Breast epithelium (tissue), 4 donors: ENCODE data around the gene SLC26A5. TPM values are rescaled to one million over a fixed set of nuclear protein-coding genes. Genes with fewer than 3 reads are reported as not detected.

ENCODE experiments used
- DNase-seq, 2 donors: peaks; one replicate each; pipeline ENCODE4 v3.0.0-alpha.2; 2019; ENCODE audit warnings: low spot score in 2 of 2
- H3K27ac ChIP-seq, 2 donors: fragments of 200-600 bp; sonication (generic) in 1 of 2; one replicate each; pipeline ENCODE4 v1.5.1; 2016 to 2019; ENCODE audit warnings: mild to moderate bottlenecking in 1 of 2
- H3K27me3 ChIP-seq, 2 donors: fragments of 200-600 bp; sonication (generic) in 1 of 2; one replicate each; pipeline versions ENCODE4 v1.5.1 to v1.6.0; 2017 to 2019; ENCODE audit warnings: control low read depth in 1 of 2, mild to moderate bottlenecking in 1 of 2
- H3K36me3 ChIP-seq: fragments of 200-600 bp; one replicate; pipeline ENCODE4 v1.5.1; 2019
- H3K4me1 ChIP-seq, 2 donors: fragments of 200-600 bp; sonication (generic); one replicate each; pipeline ENCODE4 v1.5.1; 2016 to 2019; ENCODE audit warnings: control low read depth in 1 of 2
- H3K4me3 ChIP-seq, 3 donors: fragments of 200-600 bp; sonication (generic); 1 replicate in 2 of 3; 2 replicates in 1 of 3; pipeline ENCODE4 v1.5.1; 2016 to 2019; ENCODE audit warnings: mild to moderate bottlenecking in 3 of 3, moderate library complexity in 2 of 3
- H3K9me3 ChIP-seq, 2 donors: fragments of 200-600 bp; sonication (generic) in 1 of 2; one replicate each; pipeline ENCODE4 v1.5.1; 2016 to 2019; ENCODE audit warnings: control low read depth in 1 of 2
- POLR2A ChIP-seq: fragments of 450-650 bp; IDR thresholded peaks from one replicate; pipeline ENCODE4 v1.6.1; 2016; ENCODE audit warnings: antibody characterized with exemption, mild to moderate bottlenecking, moderate library complexity
- POLR2AphosphoS5 ChIP-seq, 3 donors: sonication (generic); formaldehyde crosslinking; IDR thresholded peaks; one replicate each; pipeline ENCODE4 v1.6.1; 2017; ENCODE audit warnings: antibody characterized with exemption in 3 of 3
- intact Hi-C: fragments of 100-400 bp; cut with DNase I; formaldehyde crosslinking; loops from one replicate; pipeline ENCODE4 v1.15.1; 2023; ENCODE audit warnings: low total_unique reads
- total RNA-seq, 3 donors: library from RNA; depleted of rRNA; stranded (reverse); fragments of >200 nt; gene quantifications; one replicate each; pipeline ENCODE4 v1.1.0, GENCODE V29; 2016
- TF ChIP-seq, protein P1 (sequence below), 3 donors: fragments of 450-650 bp; IDR thresholded peaks; one replicate each; pipeline ENCODE4 v1.5.1; 2016 to 2017; ENCODE audit warnings: antibody characterized with exemption in 3 of 3, mild to moderate bottlenecking in 3 of 3, moderate library complexity in 3 of 3

SLC26A5 gene
- total RNA-seq, 3 donors from 2014 or later, result 0.48 to 3.6 (median 1.0) TPM

DNA sequence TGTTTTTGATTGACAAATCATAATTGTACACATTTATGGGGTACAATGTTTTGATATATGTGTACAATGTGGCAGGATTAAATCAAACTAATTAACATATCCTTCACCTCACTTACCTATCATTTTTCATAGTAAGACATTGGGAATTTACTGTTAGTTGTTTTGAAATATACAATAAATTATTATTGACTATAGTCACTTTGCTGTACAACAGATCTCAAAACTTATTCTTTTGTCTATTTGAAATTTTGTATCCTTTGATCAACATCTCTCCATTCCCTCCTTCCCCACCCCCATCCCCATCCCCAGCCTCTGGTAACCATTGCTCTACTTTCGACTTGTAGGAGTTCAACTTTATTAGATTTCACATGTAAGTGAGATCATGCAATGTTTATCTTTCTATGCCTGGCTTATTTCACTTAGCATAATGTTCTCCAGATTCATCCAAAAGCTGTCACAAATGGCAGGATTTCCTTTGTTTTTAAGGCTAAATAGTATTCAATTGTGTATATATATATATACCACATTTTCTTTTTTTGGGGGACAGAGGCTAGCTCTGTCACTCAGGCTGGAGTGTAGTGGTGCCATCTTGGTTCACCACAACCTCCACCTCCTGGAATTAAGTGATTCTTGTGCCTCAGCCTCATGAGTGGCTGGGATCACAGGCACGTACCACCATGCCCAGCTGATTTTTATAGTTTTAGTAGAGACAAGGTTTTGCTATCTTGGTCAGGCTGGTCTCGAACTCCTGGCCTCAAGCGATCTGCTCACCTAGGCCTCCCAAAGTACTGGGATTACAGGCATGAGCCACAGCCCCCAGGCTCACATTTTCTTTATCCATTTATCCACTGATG, 23.3 kb upstream of the SLC26A5 start:
- Histone ChIP-seq H3K9me3 (no peaks in the 10 kb centered on the region), H3K4me1 (no peaks in the 10 kb centered on the region), H3K27ac (no peak overlapping the region), H3K36me3 (no peaks in the 10 kb centered on the region), H3K27me3 (no peaks in the 10 kb centered on the region), H3K4me3 (no peak overlapping the region)
- no peak for TF ChIP-seq POLR2AphosphoS5 (IDR thresholded peaks at IDR 0.05)
- TF ChIP-seq POLR2A, result no peak
- TF ChIP-seq, protein P1, sequence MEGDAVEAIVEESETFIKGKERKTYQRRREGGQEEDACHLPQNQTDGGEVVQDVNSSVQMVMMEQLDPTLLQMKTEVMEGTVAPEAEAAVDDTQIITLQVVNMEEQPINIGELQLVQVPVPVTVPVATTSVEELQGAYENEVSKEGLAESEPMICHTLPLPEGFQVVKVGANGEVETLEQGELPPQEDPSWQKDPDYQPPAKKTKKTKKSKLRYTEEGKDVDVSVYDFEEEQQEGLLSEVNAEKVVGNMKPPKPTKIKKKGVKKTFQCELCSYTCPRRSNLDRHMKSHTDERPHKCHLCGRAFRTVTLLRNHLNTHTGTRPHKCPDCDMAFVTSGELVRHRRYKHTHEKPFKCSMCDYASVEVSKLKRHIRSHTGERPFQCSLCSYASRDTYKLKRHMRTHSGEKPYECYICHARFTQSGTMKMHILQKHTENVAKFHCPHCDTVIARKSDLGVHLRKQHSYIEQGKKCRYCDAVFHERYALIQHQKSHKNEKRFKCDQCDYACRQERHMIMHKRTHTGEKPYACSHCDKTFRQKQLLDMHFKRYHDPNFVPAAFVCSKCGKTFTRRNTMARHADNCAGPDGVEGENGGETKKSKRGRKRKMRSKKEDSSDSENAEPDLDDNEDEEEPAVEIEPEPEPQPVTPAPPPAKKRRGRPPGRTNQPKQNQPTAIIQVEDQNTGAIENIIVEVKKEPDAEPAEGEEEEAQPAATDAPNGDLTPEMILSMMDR (IDR thresholded peaks at IDR 0.05), result no peak
- no peak for DNase-seq
- intact Hi-C loops, result no loop called here

GRCh38 chr7:103466814-103467213, 20.8 kb upstream of the SLC26A5 start:
- intact Hi-C loops, result no loop called here
- no peaks in the 10 kb centered on the region for H3K27me3 ChIP-seq
- TF ChIP-seq, protein P1 (IDR thresholded peaks at IDR 0.05), result no peak
- TF ChIP-seq POLR2AphosphoS5 (IDR thresholded peaks at IDR 0.05) (no peak), POLR2A (no peak)
- no peak overlapping the region for H3K27ac ChIP-seq
- DNase-seq, result no peak
- no peaks in the 10 kb centered on the region for H3K9me3 ChIP-seq
- no peaks in the 10 kb centered on the region for H3K36me3 ChIP-seq
- H3K4me3 ChIP-seq, result no peak overlapping the region
- no peaks in the 10 kb centered on the region for H3K4me1 ChIP-seq

DNA sequence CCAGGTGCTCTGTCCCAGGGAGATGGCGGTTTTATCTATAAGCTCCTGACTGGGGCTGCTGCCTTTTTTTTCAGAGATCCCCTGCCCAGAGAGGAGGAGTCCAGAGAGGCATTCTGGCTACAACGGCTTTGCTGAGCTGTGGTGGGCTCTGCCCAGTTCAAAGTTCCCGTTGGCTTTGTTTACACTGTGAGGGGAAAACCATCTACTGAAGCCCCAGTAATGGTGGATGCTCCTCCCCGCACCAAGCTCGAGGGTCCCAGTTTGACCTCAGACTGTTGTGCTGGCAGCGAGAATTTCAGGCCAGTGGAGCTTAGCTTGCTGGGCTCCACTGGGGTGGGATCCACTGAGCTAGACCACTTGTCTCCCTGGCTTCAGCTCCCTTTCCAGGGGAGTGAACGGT, 16.4 kb upstream of the SLC26A5 start:
- Histone ChIP-seq H3K36me3 (no peaks in the 10 kb centered on the region), H3K27ac (no peak overlapping the region), H3K9me3 (no peaks in the 10 kb centered on the region), H3K27me3 (no peaks in the 10 kb centered on the region), H3K4me3 (no peak overlapping the region), H3K4me1 (no peaks in the 10 kb centered on the region)
- TF ChIP-seq POLR2A, result no peak
- TF ChIP-seq POLR2AphosphoS5 (IDR thresholded peaks at IDR 0.05), result no peak
- TF ChIP-seq, protein P1 (IDR thresholded peaks at IDR 0.05), result no peak
- intact Hi-C loops, result no loop called here
- DNase-seq, result no peak

GRCh38 chr7:103447073-103447960, 1.3 kb upstream of the SLC26A5 start:
- H3K27ac ChIP-seq, result no peak overlapping the region
- H3K36me3 ChIP-seq, result no peaks in the 10 kb centered on the region
- TF ChIP-seq POLR2AphosphoS5 (IDR thresholded peaks at IDR 0.05) (no peak), POLR2A (no peak)
- TF ChIP-seq, protein P1 (IDR thresholded peaks at IDR 0.05), result peak in 2 of 3 donors; percentile 23 to 50
- peak overlapping the region in 2 of 3 donors; percentile 50 to 73 for H3K4me3 ChIP-seq
- H3K4me1 ChIP-seq, result no peaks in the 10 kb centered on the region
- intact Hi-C loops, result no loop called here
- H3K27me3 ChIP-seq, result peaks cover 0 to 23% of the 10 kb centered on the region in 2 donors
- DNase-seq, result no peak
- no peaks in the 10 kb centered on the region for H3K9me3 ChIP-seq
